SK-N-SH (cell line): ENCODE results near the gene HSPB2. TPM values are rescaled to one million over a fixed set of nuclear protein-coding genes. Genes with fewer than 3 reads are reported as not detected.

Experiments used
- CTCF ChIA-PET: fragments of 300-600, 350-600 bp; formaldehyde crosslinking; extraction: SDS; loops from one replicate; lab custom pipeline; 2021; lab: Yijun Ruan, JAX
- POLR2A ChIA-PET: fragments of 350-600 bp; sonication (Branson Sonifier 250); formaldehyde crosslinking; extraction: SDS; loops from one replicate; lab custom pipeline; 2020; ENCODE audit warnings: antibody characterized with exemption, inconsistent platforms; lab: Yijun Ruan, JAX
- DNase-seq: peaks from one replicate; pipeline ENCODE4 v3.0.0; 2012
- H2AFZ ChIP-seq: fragments of 200-600 bp; sonication (generic); 2 replicates; pipeline ENCODE4 v1.8.1; 2016; ENCODE audit warnings: antibody characterized with exemption, mild to moderate bottlenecking, low read depth
- H3F3A ChIP-seq: fragments of 200-600 bp; sonication (generic); replicated peaks from 2 replicates; pipeline ENCODE3; 2016; ENCODE audit warnings: antibody characterized with exemption, mild to moderate bottlenecking; ENCODE audit not compliant: insufficient read depth
- H3K27ac ChIP-seq, 2 experiments: fragments of 200-500 bp in 1 of 2; fragments of 200-600 bp in 1 of 2; sonication (Bioruptor generic) in 1 of 2; sonication (generic), shearing (Covaris generic) in 1 of 2; 2 replicates each; pipeline versions ENCODE4 v1.5.1 to v1.6.1; 2014 to 2016; ENCODE audit warnings: low read depth in 2 of 2, inconsistent platforms in 1 of 2, low read length in 1 of 2, mild to moderate bottlenecking in 1 of 2, mixed read lengths in 1 of 2
- H3K27me3 ChIP-seq: fragments of 200-600 bp; sonication (generic), shearing (Covaris generic); 2 replicates; pipeline ENCODE4 v1.6.1; 2016; ENCODE audit warnings: mixed run types; ENCODE audit not compliant: insufficient read depth
- H3K36me3 ChIP-seq, 2 experiments: fragments of 200-500 bp in 1 of 2; fragments of 200-600 bp in 1 of 2; sonication (Bioruptor generic) in 1 of 2; sonication (generic) in 1 of 2; replicated peaks in 1 of 2; 2 replicates each; pipeline versions ENCODE3 to v1.5.1; 2014 to 2016; ENCODE audit warnings: low read length in 1 of 2, mild to moderate bottlenecking in 1 of 2; ENCODE audit not compliant: insufficient read depth in 2 of 2, control insufficient read depth in 1 of 2
- H3K4me1 ChIP-seq, 2 experiments: fragments of 200-500 bp in 1 of 2; fragments of 200-600 bp in 1 of 2; sonication (Bioruptor generic) in 1 of 2; sonication (generic), shearing (Covaris generic) in 1 of 2; 2 replicates each; pipeline versions ENCODE4 v1.5.1 to v1.6.1; 2014 to 2016; ENCODE audit warnings: low read depth in 1 of 2, low read length in 1 of 2, mixed run types in 1 of 2; ENCODE audit not compliant: insufficient read depth in 2 of 2, control insufficient read depth in 1 of 2
- H3K4me2 ChIP-seq: fragments of 200-600 bp; sonication (generic), shearing (Covaris generic); 2 replicates; pipeline ENCODE4 v1.6.1; 2017; ENCODE audit warnings: mixed run types
- H3K4me3 ChIP-seq, 2 experiments: fragments of 200-500 bp in 1 of 2; fragments of 200-600 bp in 1 of 2; sonication (Bioruptor generic) in 1 of 2; sonication (generic), shearing (Covaris generic) in 1 of 2; 2 replicates each; pipeline versions ENCODE4 v1.5.1 to v1.8.1; 2014 to 2016; ENCODE audit warnings: low read depth in 2 of 2, inconsistent platforms in 1 of 2, low read length in 1 of 2, mild to moderate bottlenecking in 1 of 2, mixed read lengths in 1 of 2, moderate library complexity in 1 of 2
- H3K79me2 ChIP-seq: fragments of 200-600 bp; sonication (generic); 2 replicates; pipeline ENCODE4 v1.8.1; 2017; ENCODE audit warnings: mild to moderate bottlenecking; ENCODE audit not compliant: insufficient read depth
- H3K9ac ChIP-seq: fragments of 200-600 bp; sonication (generic); 2 replicates; pipeline ENCODE4 v1.6.1; 2017; ENCODE audit warnings: mixed run types
- H3K9me2 ChIP-seq: fragments of 200-600 bp; sonication (generic); 2 replicates; pipeline ENCODE4 v1.6.1; 2017; ENCODE audit warnings: mixed run types
- H3K9me3 ChIP-seq: fragments of 200-600 bp; sonication (generic); 2 replicates; pipeline ENCODE4 v1.6.1; 2017; ENCODE audit warnings: mixed run types, mild to moderate bottlenecking, moderate library complexity
- H4K20me1 ChIP-seq: fragments of 200-600 bp; sonication (generic); 2 replicates; pipeline ENCODE4 v1.6.1; 2017; ENCODE audit warnings: mild to moderate bottlenecking, mixed run types; ENCODE audit not compliant: insufficient read depth
- CHD2 ChIP-seq: fragments of 150-350 bp; IDR thresholded peaks from 2 replicates; pipeline ENCODE4 v1.6.1; 2018; ENCODE audit warnings: low read length; ENCODE audit not compliant: partially characterized antibody
- ELF1 ChIP-seq: IDR thresholded peaks from 2 replicates; pipeline ENCODE4 v1.4.0; 2012
- EP300 ChIP-seq, 2 experiments: IDR thresholded peaks; 2 replicates each; pipeline versions ENCODE4 v1.4.0 to v1.6.1; 2012; ENCODE audit warnings: borderline replicate concordance in 1 of 2, low read depth in 1 of 2, low read length in 1 of 2
- FOSL2 ChIP-seq: IDR thresholded peaks from 2 replicates; pipeline ENCODE4 v1.4.0; 2012; ENCODE audit warnings: low read depth, mild to moderate bottlenecking, moderate library complexity, borderline replicate concordance
- FOXJ3 ChIP-seq: sonication (generic); formaldehyde crosslinking; IDR thresholded peaks from 2 replicates; pipeline ENCODE4 v1.5.1; 2020; ENCODE audit warnings: mild to moderate bottlenecking, missing genetic modification reagents
- FOXM1 ChIP-seq: IDR thresholded peaks from 2 replicates; pipeline ENCODE4 v1.4.0; 2012; ENCODE audit warnings: low read depth, mild to moderate bottlenecking
- JUND ChIP-seq: IDR thresholded peaks from 2 replicates; pipeline ENCODE4 v1.4.0; 2012
- MAX ChIP-seq: IDR thresholded peaks from 2 replicates; pipeline ENCODE4 v1.4.0; 2012; ENCODE audit warnings: low read depth
- MEF2A ChIP-seq: IDR thresholded peaks from 2 replicates; pipeline ENCODE4 v1.4.0; 2012; ENCODE audit warnings: low read depth, borderline replicate concordance
- MXI1 ChIP-seq: IDR thresholded peaks from 2 replicates; pipeline ENCODE4 v1.6.1; 2012; ENCODE audit warnings: mild to moderate bottlenecking, low read depth, low read length, improper control_type of control experiment
- NFIC ChIP-seq: IDR thresholded peaks from 2 replicates; pipeline ENCODE4 v1.4.0; 2012; ENCODE audit warnings: borderline replicate concordance
- NRF1 ChIP-seq: IDR thresholded peaks from 2 replicates; pipeline ENCODE4 v1.6.1; 2012; ENCODE audit warnings: low read depth, mild to moderate bottlenecking, low read length
- PBX3 ChIP-seq: IDR thresholded peaks from 2 replicates; pipeline ENCODE4; 2012
- RAD21 ChIP-seq: IDR thresholded peaks from 2 replicates; pipeline ENCODE4 v1.6.1; 2012; ENCODE audit warnings: mild to moderate bottlenecking, low read length
- REST ChIP-seq: IDR thresholded peaks from 2 replicates; pipeline ENCODE4 v1.6.1; 2012; ENCODE audit warnings: mild to moderate bottlenecking, low read depth, low read length, moderate library complexity
- RXRA ChIP-seq: IDR thresholded peaks from 2 replicates; pipeline ENCODE4 v1.4.0; 2012; ENCODE audit warnings: low read depth, mild to moderate bottlenecking, borderline replicate concordance
- SIN3A ChIP-seq: IDR thresholded peaks from 2 replicates; pipeline ENCODE4 v1.6.1; 2012; ENCODE audit warnings: low read depth, mild to moderate bottlenecking, low read length, moderate library complexity, borderline replicate concordance
- TAF1 ChIP-seq: IDR thresholded peaks from 2 replicates; pipeline ENCODE4 v1.6.1; 2012; ENCODE audit warnings: low read depth, mild to moderate bottlenecking, low read length, moderate library complexity, borderline replicate concordance
- TEAD4 ChIP-seq: IDR thresholded peaks from 2 replicates; pipeline ENCODE4 v1.4.0; 2012; ENCODE audit warnings: mild to moderate bottlenecking, borderline replicate concordance; ENCODE audit not compliant: insufficient read depth
- WGBS: methylation state at CpG from one replicate; pipeline ENCODE4 v1.1.6; 2017; ENCODE audit warnings: low lambda C conversion rate; 5-methylcytosine and 5-hydroxymethylcytosine counted together
- polyA plus RNA-seq, 3 experiments: library from polyadenylated mRNA; depleted of rRNA; stranded (reverse); fragments of >200 nt; gene quantifications; 2 replicates each; pipeline ENCODE4 v1.2.3, GENCODE V29; 2012

Gene HSPB2
- polyA plus RNA-seq, 1 of the 3 experiments (the other 2 are of a cell fraction) = not detected

GRCh38 chr11:111911563-111912401, 752 bp upstream of the HSPB2 start, which contains the start of gene CRYAB:
Gene CRYAB (minus strand): TSS chr11:111911770. CDS start chr11:111911724, 46 bp downstream.
- no peak for TF ChIP-seq RXRA
- no peak for TF ChIP-seq TAF1
- no peak for TF ChIP-seq NRF1
- TF ChIP-seq FOXJ3 = no peak
- no peak for TF ChIP-seq MXI1
- TF ChIP-seq JUND = no peak
- no peak for TF ChIP-seq MAX
- TF ChIP-seq TEAD4 = no peak
- no peak for TF ChIP-seq FOXM1
- TF ChIP-seq FOSL2 = no peak
- TF ChIP-seq ELF1 = no peak
- no peak for TF ChIP-seq MEF2A
- TF ChIP-seq NFIC = no peak
- no peak for TF ChIP-seq EP300 (IDR thresholded peaks at IDR 0.05; ENCODE audit: borderline replicate concordance in 1 of 2, low read depth in 1 of 2, low read length in 1 of 2)
- TF ChIP-seq PBX3 = no peak
- H3F3A ChIP-seq = no peaks in the 10 kb centered on the region

GRCh38 chr11:111913031-111913861, 712 bp downstream of the HSPB2 start:
- WGBS = 69% methylated on average over 12 of the region's 24 CpGs
- POLR2A ChIA-PET = no interaction called here
- no peak overlapping the region for H3K4me3 ChIP-seq
- TF ChIP-seq REST (no peak), RXRA (no peak), RAD21 (no peak), FOXM1 (no peak), FOSL2 (no peak), NFIC (no peak), SIN3A (no peak), CHD2 (no peak)

More at GRCh38 chr11:111911563-111912401, 752 bp upstream of the HSPB2 start, which contains the start of gene CRYAB:
- Histone ChIP-seq H3K9ac (no peak within 1 kb of the TSS), H4K20me1 (no peaks in the 10 kb centered on the region), H3K27me3 (no peaks in the 10 kb centered on the region), H3K4me2 (peak within 1 kb of the TSS; percentile 34; the same call in 1 of the 2 replicates), H3K27ac (peak within 1 kb of the TSS in 1 of 2 experiments; percentile 33; a peak in 1 of 4 replicates), H3K9me2 (no peaks in the 10 kb centered on the region), H2AFZ (peak within 1 kb of the TSS; percentile 46; the same call in 1 of the 2 replicates), H3K36me3 (no peaks in the 10 kb centered on the region), H3K4me3 (no peak within 1 kb of the TSS), H3K79me2 (no peaks in the 10 kb centered on the region), H3K9me3 (no peaks in the 10 kb centered on the region), H3K4me1 (peaks cover 6 to 7% of the 10 kb centered on the region in 2 experiments; a peak in 2 of 4 replicates)
- WGBS = 77% methylated on average over 15 of the region's 17 CpGs
- ChIA-PET POLR2A (no interaction called here), CTCF (interaction anchor here (1.2 to 1.4 kb wide), 2 partner anchors 25 to 68 kb away, joined by 3 read pairs; no protein-coding TSS in a partner anchor)
- no peak for DNase-seq

More at GRCh38 chr11:111913031-111913861, 712 bp downstream of the HSPB2 start:
- Histone ChIP-seq H3K36me3 (no peaks in the 10 kb centered on the region), H3K4me2 (no peak overlapping the region), H3K9me2 (no peaks in the 10 kb centered on the region), H3K9ac (no peak overlapping the region), H3K4me1 (peaks cover 6 to 7% of the 10 kb centered on the region in 2 experiments; a peak in 2 of 4 replicates), H3K27me3 (no peaks in the 10 kb centered on the region), H2AFZ (no peak overlapping the region), H3K79me2 (no peaks in the 10 kb centered on the region), H3K27ac (no peak overlapping the region), H4K20me1 (no peaks in the 10 kb centered on the region), H3F3A (no peaks in the 10 kb centered on the region), H3K9me3 (no peaks in the 10 kb centered on the region)
- no peak for DNase-seq
- CTCF ChIA-PET = interaction anchor here (1.0 to 1.3 kb wide), 3 partner anchors 11 to 367 kb away, joined by 3 to 5 read pairs (median 3); no protein-coding TSS in a partner anchor
